Measurements from ENCODE around the gene ARHGAP26.
A peak's percentile ranks its signal among the peaks of the same experiment; 100 is the strongest.

Gene ARHGAP26

GRCh38 chr5:142844866-142845265 is 74.7 kb downstream of the ARHGAP26 start:
- DNase-seq (ENCODE audit: insufficient read length, low spot score) (no peak), FAIRE-seq (no peak)

GRCh38 chr5:142845402-142845921 is 75.3 kb downstream of the ARHGAP26 start:
- FAIRE-seq (peak; percentile 52), DNase-seq (ENCODE audit: insufficient read length, low spot score) (peak; percentile 13)

DNA sequence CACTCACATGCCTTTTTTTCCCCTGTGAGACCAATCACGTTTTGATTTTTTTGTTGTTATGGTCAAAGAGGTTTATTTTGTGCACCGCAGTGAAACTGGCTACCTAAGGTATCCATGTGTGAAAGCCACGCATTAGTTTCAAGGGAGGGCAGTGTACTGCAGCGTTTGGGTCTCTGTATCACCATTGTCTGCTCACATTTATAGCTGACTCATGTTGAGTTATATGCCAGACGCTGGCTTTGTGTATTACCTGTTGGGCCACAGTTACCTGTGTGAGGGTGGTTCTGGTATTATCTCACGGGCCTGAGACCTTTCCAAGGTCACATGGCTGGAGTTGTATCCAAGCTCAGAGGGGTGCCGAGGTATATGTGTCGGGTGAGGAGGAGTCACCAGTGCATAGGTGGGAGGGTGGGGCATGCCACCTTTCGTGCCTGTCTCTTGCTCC is 75.8 kb downstream of the ARHGAP26 start:
- peak; percentile 83 for FAIRE-seq

GRCh38 chr5:142846406-142846805 is 76.2 kb downstream of the ARHGAP26 start:
- FAIRE-seq (no peak), DNase-seq (ENCODE audit: insufficient read length, low spot score) (no peak)

More for the DNA sequence above, 75.8 kb downstream of the ARHGAP26 start:
- no peak for DNase-seq (ENCODE audit: insufficient read length, low spot score)

DNA sequence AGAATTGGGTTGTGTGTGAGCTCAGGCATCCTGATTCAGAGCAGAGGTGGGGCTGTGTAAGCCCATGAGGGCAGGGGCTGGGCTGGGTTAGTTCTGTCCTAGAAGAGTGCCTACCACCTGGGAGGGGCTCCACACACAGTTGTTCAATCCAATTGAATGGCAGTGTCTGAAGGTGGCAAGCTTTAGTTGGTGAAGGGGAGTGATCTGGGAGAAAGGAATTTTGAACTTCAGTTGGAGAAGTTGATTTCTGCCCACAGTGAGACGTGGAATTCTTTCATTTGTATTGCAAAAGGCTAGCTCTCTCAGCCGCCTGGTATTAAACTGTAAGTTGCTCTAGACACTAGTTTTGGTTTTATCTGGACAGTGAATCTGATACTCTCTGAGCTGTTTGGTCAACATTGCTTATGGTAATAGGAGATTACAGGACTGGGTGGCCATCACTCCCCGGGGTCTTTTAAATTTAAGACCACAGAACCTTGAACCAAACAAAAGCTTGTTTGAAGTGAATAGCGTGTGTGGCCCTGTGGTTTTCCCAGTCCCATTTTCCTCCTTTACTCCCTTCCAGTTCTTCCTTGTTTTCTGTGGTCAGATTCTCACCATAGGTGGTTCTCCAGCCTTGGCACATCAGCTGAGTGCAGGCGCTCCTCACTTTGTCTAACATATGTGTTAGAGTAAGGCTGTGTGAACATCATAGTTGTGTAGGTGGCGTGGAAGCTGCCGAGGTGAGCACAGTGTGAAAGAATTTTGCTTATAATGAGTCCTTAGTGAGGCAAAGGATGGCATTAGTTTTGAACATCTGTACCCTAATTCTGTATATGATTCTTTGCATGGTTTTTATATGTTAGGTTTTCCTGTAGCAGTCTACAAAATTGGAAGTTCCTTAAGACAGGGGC is 78.0 kb downstream of the ARHGAP26 start:
- no peak for DNase-seq (ENCODE audit: insufficient read length, low spot score)
- FAIRE-seq: no peak

GRCh38 chr5:142849466-142849865 is 79.3 kb downstream of the ARHGAP26 start:
- FAIRE-seq (no peak), DNase-seq (ENCODE audit: insufficient read length, low spot score) (no peak)

DNA sequence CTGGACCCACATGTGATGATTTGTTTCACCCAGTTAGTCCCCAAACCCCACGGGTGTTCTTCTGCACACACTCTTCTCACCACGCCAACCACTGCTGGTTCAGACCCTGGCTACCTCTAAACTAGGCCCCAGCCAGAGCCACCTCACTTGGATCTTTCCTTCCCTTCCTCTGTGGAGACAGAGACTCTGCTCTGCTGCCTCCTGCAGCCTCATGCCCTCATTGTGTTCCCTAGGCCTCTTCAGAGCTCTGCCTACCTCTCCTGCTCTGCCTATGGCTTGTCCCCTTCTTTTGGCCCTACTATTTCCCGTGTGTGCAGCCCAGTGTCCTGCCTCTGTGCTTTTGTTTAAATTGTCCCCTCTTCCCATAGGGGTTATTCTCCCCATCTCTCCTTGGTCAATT is 79.7 kb downstream of the ARHGAP26 start:
- FAIRE-seq (no peak), DNase-seq (ENCODE audit: insufficient read length, low spot score) (no peak)

- no peak for DNase-seq (ENCODE audit: insufficient read length, low spot score)
- FAIRE-seq: no peak
These were observed 81.6 kb downstream of the ARHGAP26 start for GRCh38 chr5:142851731-142852130.

DNA sequence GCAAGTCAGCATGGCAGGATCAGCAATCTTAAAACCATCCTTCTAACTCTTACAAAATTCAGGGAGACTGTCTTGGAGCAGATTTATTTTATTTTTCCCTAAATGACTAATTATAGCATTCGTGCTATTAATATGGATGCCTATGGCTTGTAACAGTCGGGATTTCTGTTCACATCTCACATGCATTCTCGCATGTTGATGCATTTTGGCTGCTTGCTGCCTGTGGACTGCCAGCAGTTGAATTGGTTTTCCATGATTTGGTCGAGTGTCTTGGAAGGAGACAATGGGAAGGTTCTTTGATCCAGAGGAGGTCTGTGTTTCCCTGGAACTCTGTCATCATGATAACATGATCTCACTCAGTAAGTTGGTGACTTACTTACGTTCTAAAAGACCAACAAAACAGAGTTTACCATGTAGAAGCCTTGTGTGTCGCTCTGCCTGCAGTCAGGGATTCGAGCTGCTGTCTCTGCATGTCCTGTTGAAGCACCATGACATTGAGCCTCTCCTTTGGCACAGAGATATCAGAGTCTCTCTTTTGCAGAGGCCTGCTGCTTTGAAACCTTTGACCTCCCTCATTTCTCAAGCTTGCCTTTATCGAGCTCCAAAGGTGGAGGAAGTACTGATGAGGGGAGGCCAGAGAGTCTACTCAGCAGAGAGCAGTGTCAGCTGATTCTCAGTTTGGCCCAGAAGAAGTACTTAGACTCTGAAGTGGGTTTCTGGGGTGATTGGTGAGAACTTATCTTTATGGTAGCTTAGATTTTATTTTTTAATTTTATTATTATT is 82.4 kb downstream of the ARHGAP26 start:
- FAIRE-seq (no peak), DNase-seq (ENCODE audit: insufficient read length, low spot score) (no peak)

DNA sequence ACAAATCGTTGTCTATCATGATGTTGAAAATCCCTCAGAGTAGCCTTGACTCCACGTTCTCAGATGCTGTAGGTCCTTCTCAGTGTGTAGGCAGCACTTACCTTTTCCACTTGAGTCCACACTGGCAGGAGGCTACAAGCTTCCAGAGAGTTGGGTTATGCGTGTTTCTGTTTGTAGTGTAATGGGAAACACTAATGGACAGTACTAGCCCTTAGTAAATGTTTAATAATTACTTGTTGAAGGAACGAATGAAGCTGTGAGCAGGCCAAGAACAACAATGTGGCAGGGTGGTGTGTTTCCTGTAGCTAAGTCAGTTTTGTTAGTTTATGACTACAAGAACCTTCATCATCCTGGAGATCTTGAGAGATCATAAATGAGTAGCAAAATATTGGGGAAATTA is 83.5 kb downstream of the ARHGAP26 start:
- FAIRE-seq (no peak), DNase-seq (ENCODE audit: insufficient read length, low spot score) (no peak)

DNA sequence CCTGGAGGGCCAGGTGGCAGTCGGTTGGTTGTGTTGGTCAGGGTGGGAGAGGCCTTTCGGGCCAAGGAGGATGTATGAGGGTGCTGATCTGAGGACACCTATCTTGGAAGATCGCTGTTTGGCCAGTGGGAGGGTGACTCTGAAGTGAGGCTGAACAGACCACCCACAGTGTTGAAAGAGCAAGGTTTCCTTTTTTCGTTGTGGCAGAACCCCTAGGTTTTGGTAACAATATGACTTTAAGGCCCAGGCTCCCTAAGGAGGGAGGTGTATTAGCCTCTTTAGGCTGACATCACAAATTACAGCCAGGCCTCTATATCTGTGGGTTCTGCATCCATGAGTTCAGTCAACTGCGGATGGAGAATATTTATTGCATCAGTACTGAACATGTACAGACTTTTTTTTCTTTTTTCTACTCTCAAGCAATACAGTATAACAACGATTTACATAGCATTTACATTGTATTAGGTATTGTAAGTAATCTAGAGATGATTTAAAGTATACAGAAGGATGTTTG is 86.1 kb downstream of the ARHGAP26 start:
- no peak for FAIRE-seq
- no peak for DNase-seq (ENCODE audit: insufficient read length, low spot score)

GRCh38 chr5:142857405-142857804 is 87.2 kb downstream of the ARHGAP26 start:
- DNase-seq (ENCODE audit: insufficient read length, low spot score): no peak
- FAIRE-seq: no peak

DNA sequence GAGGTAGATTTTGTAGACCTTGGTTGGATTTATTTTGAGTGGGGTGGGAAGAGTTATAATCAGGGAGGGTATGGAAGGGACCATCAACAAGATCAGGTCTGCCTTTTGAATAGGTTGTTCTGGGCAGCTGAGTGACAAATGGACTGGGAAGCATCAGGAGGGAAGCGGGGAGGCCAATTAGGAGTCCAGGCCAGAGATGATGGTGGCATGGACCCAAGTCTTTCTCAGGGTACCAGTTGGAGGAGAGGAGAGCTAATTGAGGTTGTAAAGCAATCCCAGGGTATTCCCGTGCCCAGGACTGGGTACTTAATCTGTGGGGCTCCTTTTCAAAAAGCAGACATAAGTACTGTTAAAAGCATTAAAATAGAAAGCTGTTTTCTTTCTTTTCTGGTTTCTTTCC is 88.9 kb downstream of the ARHGAP26 start:
- no peak for FAIRE-seq
- no peak for DNase-seq (ENCODE audit: insufficient read length, low spot score)

DNA sequence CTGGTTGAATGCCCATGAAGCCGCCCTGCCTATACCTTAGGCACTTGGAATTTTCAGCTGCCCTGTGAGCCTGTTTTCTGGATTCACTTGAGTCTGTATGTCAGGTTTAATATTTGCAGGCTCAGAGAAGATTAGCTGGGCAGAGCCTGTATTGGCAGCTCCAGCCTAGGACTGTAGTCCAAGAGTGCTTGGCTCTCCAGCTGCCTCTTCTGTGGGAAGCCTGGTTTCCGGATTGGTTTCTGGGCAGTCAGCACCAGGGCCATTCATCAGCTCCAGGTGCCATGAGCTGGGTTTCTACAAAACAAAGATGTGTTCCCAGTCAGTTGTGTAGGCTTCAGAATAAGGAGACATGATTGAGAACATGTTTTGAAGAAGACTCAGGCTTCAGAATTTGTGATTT is 90.1 kb downstream of the ARHGAP26 start:
- DNase-seq (ENCODE audit: insufficient read length, low spot score) (no peak), FAIRE-seq (no peak)

- DNase-seq (ENCODE audit: insufficient read length, low spot score): no peak
- FAIRE-seq: no peak
These were observed 90.8 kb downstream of the ARHGAP26 start for GRCh38 chr5:142861011-142861410.

DNA sequence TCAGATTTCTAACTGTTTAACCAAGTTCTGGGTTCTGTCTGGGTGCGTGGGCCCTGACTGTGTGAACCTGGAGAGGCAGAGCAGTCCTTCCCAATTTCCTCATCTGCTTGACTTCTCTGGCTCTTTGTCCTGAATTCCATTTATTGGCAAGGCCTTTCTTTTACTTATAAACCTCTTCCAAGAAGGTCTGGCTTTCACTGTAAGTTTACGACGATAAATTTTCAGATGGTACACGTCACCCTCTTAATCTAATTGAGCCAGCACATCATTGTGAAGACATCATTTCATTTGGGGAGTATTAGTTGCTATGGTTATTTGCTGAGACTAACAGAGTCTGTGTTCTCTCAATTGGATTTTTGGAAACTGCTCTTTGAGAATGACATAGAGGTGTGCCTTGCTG is 92.4 kb downstream of the ARHGAP26 start:
- FAIRE-seq: no peak

DNA sequence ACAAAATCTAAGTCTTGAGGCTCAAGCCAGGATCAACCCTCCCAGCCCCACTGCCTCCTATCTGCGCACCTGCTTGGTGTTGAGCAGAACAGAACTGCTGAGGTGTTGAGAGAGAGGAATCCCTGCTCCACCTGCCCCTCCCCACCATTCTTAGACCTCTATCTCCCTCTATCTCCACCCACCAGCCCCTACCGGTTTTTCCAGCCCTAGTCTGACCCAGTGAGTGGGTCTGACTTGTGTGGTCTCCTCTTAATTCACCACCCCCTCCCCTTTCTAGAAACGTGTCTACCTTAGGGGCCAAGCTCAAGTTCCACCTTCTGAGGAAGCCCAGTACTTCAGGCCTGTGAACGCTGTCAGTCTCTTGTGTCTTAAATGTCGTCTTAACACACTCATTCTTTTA is 93.7 kb downstream of the ARHGAP26 start:
- no peak for DNase-seq (ENCODE audit: insufficient read length, low spot score)
- no peak for FAIRE-seq

More for the DNA sequence above, 92.4 kb downstream of the ARHGAP26 start:
- DNase-seq (ENCODE audit: insufficient read length, low spot score): no peak

DNA sequence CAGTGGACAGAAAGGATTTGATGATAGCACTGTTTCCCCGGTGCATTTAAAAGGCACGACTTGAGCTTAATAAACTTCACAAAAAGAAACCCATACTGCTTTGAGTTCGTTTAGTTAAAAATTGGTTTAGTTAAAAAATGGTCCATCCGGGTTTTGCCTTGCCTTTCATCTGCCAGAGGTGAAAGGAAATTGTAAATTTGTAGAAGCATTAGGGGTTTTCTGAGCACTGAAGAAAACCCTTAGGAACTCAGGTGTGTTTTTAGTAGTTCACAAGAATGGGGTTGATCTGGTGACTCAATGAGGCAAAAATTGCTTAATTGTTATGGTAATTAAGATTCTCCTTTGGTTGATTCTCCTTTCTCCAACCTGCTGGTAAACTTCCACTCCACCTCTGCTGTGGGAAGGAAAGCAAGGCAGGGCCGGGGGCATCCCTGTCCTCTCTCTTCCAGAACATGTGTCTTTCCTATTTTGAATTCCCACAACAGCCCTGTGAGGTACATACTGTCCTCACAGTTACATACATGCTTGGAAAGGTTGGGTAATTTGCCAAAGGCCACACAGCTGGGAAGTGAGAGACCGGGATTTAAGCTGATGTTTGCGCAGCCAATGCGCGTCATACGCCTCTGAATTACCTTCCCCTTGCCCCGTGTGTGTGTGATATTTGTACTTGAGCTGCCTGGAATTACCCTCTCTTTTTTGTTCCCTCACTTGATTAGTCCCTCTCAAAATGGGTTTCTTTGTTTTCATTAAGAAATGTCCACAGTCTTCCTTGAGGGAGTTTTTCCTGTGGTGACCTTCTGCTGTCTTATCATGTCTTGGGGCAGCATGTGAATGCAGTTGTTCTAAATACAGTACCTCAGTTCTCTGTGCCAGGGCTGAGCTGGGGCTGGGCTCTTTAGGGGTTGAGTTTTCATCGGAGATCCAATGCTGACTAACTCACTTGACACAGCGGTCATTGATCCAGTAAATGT is 94.4 kb downstream of the ARHGAP26 start:
- FAIRE-seq: no peak

GRCh38 chr5:142865631-142866030 is 95.5 kb downstream of the ARHGAP26 start:
- FAIRE-seq (no peak), DNase-seq (ENCODE audit: insufficient read length, low spot score) (no peak)

More for the DNA sequence above, 94.4 kb downstream of the ARHGAP26 start:
- no peak for DNase-seq (ENCODE audit: insufficient read length, low spot score)

Measured in GM19239 (cell line).